ENCODE measurements around the gene SLC28A1.
"Not testable (repeated sequence)": the region's sequence is repeated elsewhere in the genome, so short reads cannot be mapped to it uniquely, and the experiment has no call there.

Gene SLC28A1

GRCh38 chr15:84924077-84924731 lies 39.7 kb downstream of the SLC28A1 start:
- no peak for DNase-seq
- Histone ChIP-seq H3K9me3 (ENCODE audit: insufficient read depth, low read length, severe bottlenecking) (no peaks in the 10 kb centered on the region), H3K27me3 (ENCODE audit: insufficient read depth, low read length, poor library complexity) (no peaks in the 10 kb centered on the region), H3K27ac (ENCODE audit: low read length) (no peak overlapping the region), H3K4me1 (ENCODE audit: insufficient read depth, low read length) (peaks cover 5% of the 10 kb centered on the region), H3K9ac (ENCODE audit: low read depth, low read length) (no peak overlapping the region), H3K36me3 (ENCODE audit: insufficient read depth, low read length) (no peaks in the 10 kb centered on the region), H4K20me1 (ENCODE audit: insufficient read depth, low read length) (no peaks in the 10 kb centered on the region), H3K4me3 (ENCODE audit: low read depth in 1 of 2, low read length in 2 of 2) (no peak overlapping the region), H3K4me2 (ENCODE audit: insufficient read depth, low read length) (no peak overlapping the region), H2AFZ (ENCODE audit: low read depth, low read length) (peak overlapping the region; percentile 39; the same call in 1 of the 2 replicates), H3K79me2 (ENCODE audit: insufficient read depth, low read length) (no peaks in the 10 kb centered on the region)
- TF ChIP-seq EZH2 (IDR thresholded peaks at IDR 0.05; ENCODE audit: borderline replicate concordance, low read depth, low read length, severe bottlenecking) = no peak
- TF ChIP-seq, protein P1, sequence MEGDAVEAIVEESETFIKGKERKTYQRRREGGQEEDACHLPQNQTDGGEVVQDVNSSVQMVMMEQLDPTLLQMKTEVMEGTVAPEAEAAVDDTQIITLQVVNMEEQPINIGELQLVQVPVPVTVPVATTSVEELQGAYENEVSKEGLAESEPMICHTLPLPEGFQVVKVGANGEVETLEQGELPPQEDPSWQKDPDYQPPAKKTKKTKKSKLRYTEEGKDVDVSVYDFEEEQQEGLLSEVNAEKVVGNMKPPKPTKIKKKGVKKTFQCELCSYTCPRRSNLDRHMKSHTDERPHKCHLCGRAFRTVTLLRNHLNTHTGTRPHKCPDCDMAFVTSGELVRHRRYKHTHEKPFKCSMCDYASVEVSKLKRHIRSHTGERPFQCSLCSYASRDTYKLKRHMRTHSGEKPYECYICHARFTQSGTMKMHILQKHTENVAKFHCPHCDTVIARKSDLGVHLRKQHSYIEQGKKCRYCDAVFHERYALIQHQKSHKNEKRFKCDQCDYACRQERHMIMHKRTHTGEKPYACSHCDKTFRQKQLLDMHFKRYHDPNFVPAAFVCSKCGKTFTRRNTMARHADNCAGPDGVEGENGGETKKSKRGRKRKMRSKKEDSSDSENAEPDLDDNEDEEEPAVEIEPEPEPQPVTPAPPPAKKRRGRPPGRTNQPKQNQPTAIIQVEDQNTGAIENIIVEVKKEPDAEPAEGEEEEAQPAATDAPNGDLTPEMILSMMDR (IDR thresholded peaks at IDR 0.05; ENCODE audit: borderline replicate concordance, extremely low read depth, low read length, poor library complexity, severe bottlenecking) = no peak
- no peak for ATAC-seq (ENCODE audit: insufficient read depth, low read depth)

DNA sequence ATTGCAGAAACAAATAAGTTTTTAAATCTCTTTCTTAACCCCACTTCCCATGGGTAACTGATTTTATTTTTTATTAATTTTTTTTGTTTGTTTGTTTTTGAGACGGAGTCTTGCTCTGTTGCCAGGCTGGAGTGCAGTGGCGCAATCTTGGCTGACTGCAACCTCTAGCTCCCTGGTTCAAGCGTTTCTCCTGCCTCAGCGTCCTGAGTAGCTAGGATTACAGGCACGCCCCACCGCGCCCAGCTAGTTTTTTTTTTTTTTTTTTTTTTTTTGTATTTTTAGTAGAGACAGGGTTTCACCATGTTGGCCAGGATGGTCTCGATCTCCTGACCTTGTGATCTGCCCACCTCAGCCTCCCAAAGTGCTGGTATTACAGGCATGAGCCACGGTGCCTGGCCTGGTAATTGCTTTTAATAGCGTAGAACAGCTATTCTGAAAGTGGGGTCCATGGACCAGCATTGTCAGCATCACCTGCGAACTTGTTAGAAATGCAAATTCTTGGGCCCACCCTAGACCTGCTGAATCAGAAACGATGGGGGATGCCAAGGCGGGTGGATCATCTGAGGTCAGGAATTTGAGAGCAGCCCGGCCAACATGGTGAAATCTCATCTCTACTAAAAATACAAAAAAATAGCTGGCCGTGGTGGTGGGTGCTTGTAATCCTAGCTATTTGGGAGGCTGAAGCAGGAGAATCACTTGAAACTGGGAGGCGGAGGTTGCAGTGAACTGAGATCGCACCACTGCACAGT lies 40.5 kb downstream of the SLC28A1 start:
- H3K9me3 ChIP-seq (ENCODE audit: insufficient read depth, low read length, severe bottlenecking); H3K27ac ChIP-seq (ENCODE audit: low read length); H3K9ac ChIP-seq (ENCODE audit: low read depth, low read length); DNase-seq; H3K36me3 ChIP-seq (ENCODE audit: insufficient read depth, low read length); H3K4me1 ChIP-seq (ENCODE audit: insufficient read depth, low read length); H4K20me1 ChIP-seq (ENCODE audit: insufficient read depth, low read length); H3K79me2 ChIP-seq (ENCODE audit: insufficient read depth, low read length); H3K27me3 ChIP-seq (ENCODE audit: insufficient read depth, low read length, poor library complexity); H3K4me3 ChIP-seq (ENCODE audit: low read depth in 1 of 2, low read length in 2 of 2); H3K4me2 ChIP-seq (ENCODE audit: insufficient read depth, low read length); ATAC-seq (ENCODE audit: insufficient read depth, low read depth); H2AFZ ChIP-seq (ENCODE audit: low read depth, low read length): not testable (repeated sequence)

DNA sequence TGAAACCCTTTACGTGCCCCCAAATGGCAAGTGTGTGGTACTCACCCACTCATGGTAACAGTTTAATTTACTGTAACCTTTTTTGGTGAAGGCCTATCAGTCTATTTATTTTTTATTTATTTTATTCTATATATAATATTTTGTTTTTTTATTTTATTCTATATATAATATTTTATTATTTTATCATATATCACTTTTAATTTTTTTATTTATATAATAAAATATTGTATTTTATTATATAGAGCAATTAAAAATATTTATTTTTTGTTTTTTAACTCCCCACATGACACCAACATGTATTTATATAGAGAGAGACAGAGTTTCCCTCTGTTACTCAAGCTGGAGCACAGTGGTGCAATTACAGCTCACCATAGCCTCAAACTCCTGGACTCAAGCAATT lies 41.4 kb downstream of the SLC28A1 start:
- Histone ChIP-seq H3K9ac (ENCODE audit: low read depth, low read length) (no peak overlapping the region), H3K4me2 (ENCODE audit: insufficient read depth, low read length) (no peak overlapping the region), H3K36me3 (ENCODE audit: insufficient read depth, low read length) (no peaks in the 10 kb centered on the region), H3K4me1 (ENCODE audit: insufficient read depth, low read length) (peaks cover 5% of the 10 kb centered on the region), H3K27ac (ENCODE audit: low read length) (no peak overlapping the region), H3K4me3 (ENCODE audit: low read depth in 1 of 2, low read length in 2 of 2) (no peak overlapping the region), H4K20me1 (ENCODE audit: insufficient read depth, low read length) (no peaks in the 10 kb centered on the region), H3K9me3 (ENCODE audit: insufficient read depth, low read length, severe bottlenecking) (no peaks in the 10 kb centered on the region), H3K79me2 (ENCODE audit: insufficient read depth, low read length) (no peaks in the 10 kb centered on the region), H3K27me3 (ENCODE audit: insufficient read depth, low read length, poor library complexity) (no peaks in the 10 kb centered on the region), H2AFZ (ENCODE audit: low read depth, low read length) (no peak overlapping the region)
- TF ChIP-seq, protein P1 (IDR thresholded peaks at IDR 0.05; ENCODE audit: borderline replicate concordance, extremely low read depth, low read length, poor library complexity, severe bottlenecking) = no peak
- TF ChIP-seq EZH2 (IDR thresholded peaks at IDR 0.05; ENCODE audit: borderline replicate concordance, low read depth, low read length, severe bottlenecking) = no peak
- DNase-seq (no peak), ATAC-seq (ENCODE audit: insufficient read depth, low read depth) (no peak)

- Histone ChIP-seq H3K9me3 (ENCODE audit: insufficient read depth, low read length, severe bottlenecking) (no peaks in the 10 kb centered on the region), H3K79me2 (ENCODE audit: insufficient read depth, low read length) (no peaks in the 10 kb centered on the region), H3K27me3 (ENCODE audit: insufficient read depth, low read length, poor library complexity) (no peaks in the 10 kb centered on the region), H3K4me2 (ENCODE audit: insufficient read depth, low read length) (no peak overlapping the region), H3K9ac (ENCODE audit: low read depth, low read length) (no peak overlapping the region), H2AFZ (ENCODE audit: low read depth, low read length) (no peak overlapping the region), H4K20me1 (ENCODE audit: insufficient read depth, low read length) (no peaks in the 10 kb centered on the region), H3K27ac (ENCODE audit: low read length) (no peak overlapping the region), H3K4me1 (ENCODE audit: insufficient read depth, low read length) (peaks cover 5% of the 10 kb centered on the region), H3K36me3 (ENCODE audit: insufficient read depth, low read length) (no peaks in the 10 kb centered on the region), H3K4me3 (ENCODE audit: low read depth in 1 of 2, low read length in 2 of 2) (no peak overlapping the region)
- DNase-seq = no peak
- no peak for TF ChIP-seq EZH2 (IDR thresholded peaks at IDR 0.05; ENCODE audit: borderline replicate concordance, low read depth, low read length, severe bottlenecking)
- TF ChIP-seq, protein P1 (IDR thresholded peaks at IDR 0.05; ENCODE audit: borderline replicate concordance, extremely low read depth, low read length, poor library complexity, severe bottlenecking) = no peak
- no peak for ATAC-seq (ENCODE audit: insufficient read depth, low read depth)
Observed at GRCh38 chr15:84926491-84927230, 42.2 kb downstream of the SLC28A1 start.

Data from DND-41 (cell line).